HG03460 (cell line): ENCODE results near the gene TET3.

ENCODE experiments used
- ATAC-seq: cut with Tn5 transposase; IDR thresholded peaks from one replicate; pipeline ENCODE4 v1.9.1; 2021; ENCODE audit not compliant: unreplicated experiment

Gene TET3

GRCh38 chr2:73985308-73986084 lies 786 bp downstream of the TET3 start:
- peak; percentile 33 for ATAC-seq

- no peak for ATAC-seq
These were observed 1.5 kb downstream of the TET3 start for GRCh38 chr2:73986085-73986681.

- no peak for ATAC-seq
These were observed 2.6 kb downstream of the TET3 start for GRCh38 chr2:73987109-73987947.

- ATAC-seq = no peak
These were observed 3.4 kb downstream of the TET3 start for GRCh38 chr2:73987948-73988700.

- ATAC-seq = no peak
These were observed 5.3 kb downstream of the TET3 start for GRCh38 chr2:73989972-73990371.

- ATAC-seq = no peak
These were observed 5.8 kb downstream of the TET3 start for GRCh38 chr2:73990531-73990930.

- no peak for ATAC-seq
These were observed 7.3 kb downstream of the TET3 start for GRCh38 chr2:73992036-73992435.

GRCh38 chr2:73993376-73993775 lies 8.7 kb downstream of the TET3 start:
- no peak for ATAC-seq

GRCh38 chr2:73993778-73994177 lies 9.1 kb downstream of the TET3 start:
- no peak for ATAC-seq

GRCh38 chr2:73994178-73994831 lies 9.6 kb downstream of the TET3 start:
- no peak for ATAC-seq

- ATAC-seq = no peak
These were observed 11.1 kb downstream of the TET3 start for GRCh38 chr2:73995810-73996209.

- ATAC-seq = no peak
These were observed 13.1 kb downstream of the TET3 start for GRCh38 chr2:73997813-73998212.

GRCh38 chr2:73998451-73998850 lies 13.7 kb downstream of the TET3 start:
- no peak for ATAC-seq

- no peak for ATAC-seq
These were observed 14.2 kb downstream of the TET3 start for GRCh38 chr2:73998933-73999332.

- no peak for ATAC-seq
These were observed 15.3 kb downstream of the TET3 start for GRCh38 chr2:73999881-74000597.

GRCh38 chr2:74000666-74001065 lies 16.0 kb downstream of the TET3 start:
- no peak for ATAC-seq

- no peak for ATAC-seq
These were observed 16.4 kb downstream of the TET3 start for GRCh38 chr2:74001121-74001520.

GRCh38 chr2:74001781-74002504 lies 17.2 kb downstream of the TET3 start:
- peak; percentile 44 for ATAC-seq
